DOHH2 (cell line): Measurements from ENCODE around the gene KRT2.

Experiments used
- CTCF ChIP-seq: fragments of 200-600 bp; sonication (generic); IDR thresholded peaks from one replicate; pipeline ENCODE4 v1.5.1; 2014; ENCODE audit warnings: antibody characterized with exemption, mild to moderate bottlenecking, low read depth, low read length; ENCODE audit not compliant: poor library complexity, severe bottlenecking
- EZH2phosphoT487 ChIP-seq: fragments of 200-600 bp; sonication (generic); IDR thresholded peaks from 2 replicates; pipeline ENCODE4 v1.6.1; 2017; ENCODE audit warnings: borderline replicate concordance, mild to moderate bottlenecking, antibody characterized with exemption, low read length, moderate library complexity, mixed read lengths

- no peak for TF ChIP-seq CTCF
- TF ChIP-seq EZH2phosphoT487: no peak
Measured at GRCh38 chr12:52681526-52682380, 29.7 kb upstream of the KRT2 start.
